GM12878 (cell line): ENCODE results near the gene HMG20B. TPM values are rescaled to one million over a fixed set of nuclear protein-coding genes. Genes with fewer than 3 reads are reported as not detected.

Experiments
- ATAC-seq: fragments of 200-7000 bp; cut with Tn5 transposase; 3 replicates; pipeline ENCODE4 v1.9.1; 2020; ENCODE audit warnings: mild to moderate bottlenecking, moderate library complexity
- BruUV-seq: library from RNA; stranded (reverse); fragments of 400-500 nt; replicated peaks from 2 replicates; lab custom pipeline; 2021; lab: Mats Ljungman, UMichigan
- CTCF ChIA-PET: fragments of 300-600 bp; sonication (Branson Sonifier 250); formaldehyde crosslinking; extraction: SDS; loops from one replicate; lab custom pipeline; 2021; ENCODE audit warnings: inconsistent platforms; lab: Yijun Ruan, JAX
- POLR2A ChIA-PET: fragments of 350-600 bp; formaldehyde crosslinking; extraction: SDS; loops from one replicate; lab custom pipeline; 2021; ENCODE audit warnings: inconsistent platforms; lab: Charles Lee
- RAD21 ChIA-PET: fragments of 300-600 bp; sonication (Branson Sonifier 250); formaldehyde crosslinking; loops from one replicate; lab custom pipeline; 2023; ENCODE audit warnings: antibody characterized with exemption; ENCODE audit not compliant: unreplicated experiment; lab: Charles Lee
- SMC1A ChIA-PET: fragments of 300-600 bp; sonication (Branson Sonifier 250); formaldehyde crosslinking; loops from one replicate; lab custom pipeline; 2023; ENCODE audit not compliant: unreplicated experiment, uncharacterized antibody; lab: Charles Lee
- DNase-seq: peaks from one replicate; pipeline ENCODE4 v3.0.0-alpha.2; 2011; ENCODE audit warnings: low read depth, low spot score
- FAIRE-seq: peaks from 3 replicates; lab custom pipeline; 2011; peaks lifted over from hg19 to GRCh38; lab: Jason Lieb, UNC
- H2AFZ ChIP-seq: 2 replicates; pipeline ENCODE4 v1.6.0; 2011; ENCODE audit warnings: low read depth, low read length, control low read depth; ENCODE audit not compliant: control insufficient read depth
- H3K27ac ChIP-seq: 2 replicates; pipeline ENCODE4 v1.5.1; 2011; ENCODE audit warnings: control low read depth; ENCODE audit not compliant: control insufficient read depth, insufficient read depth
- H3K27me3 ChIP-seq, 2 experiments: replicated peaks in 1 of 2; 2 replicates each; pipeline versions ENCODE4 v1.6.0 to v1.6.1; 2011; ENCODE audit warnings: low read length in 1 of 2; ENCODE audit not compliant: control insufficient read depth in 2 of 2, insufficient read depth in 2 of 2
- H3K36me3 ChIP-seq, 2 experiments: 2 replicates each; pipeline ENCODE4 v1.5.1; 2011; ENCODE audit warnings: low read length in 1 of 2; ENCODE audit not compliant: control insufficient read depth in 2 of 2, insufficient read depth in 2 of 2
- H3K4me1 ChIP-seq: 2 replicates; pipeline ENCODE4 v1.6.1; 2011; ENCODE audit warnings: mild to moderate bottlenecking, low read length, moderate library complexity, mixed read lengths; ENCODE audit not compliant: control insufficient read depth, insufficient read depth
- H3K4me2 ChIP-seq: 2 replicates; pipeline ENCODE4 v1.6.0; 2011; ENCODE audit warnings: control low read depth; ENCODE audit not compliant: control insufficient read depth, insufficient read depth
- H3K4me3 ChIP-seq: fragments of 200-600 bp; sonication (generic); 2 replicates; pipeline ENCODE4 v1.5.1; 2016
- H3K79me2 ChIP-seq: 2 replicates; pipeline ENCODE4 v1.6.0; 2011; ENCODE audit warnings: low read length; ENCODE audit not compliant: control insufficient read depth, insufficient read depth
- H3K9ac ChIP-seq: 2 replicates; pipeline ENCODE4 v1.8.0; 2011; ENCODE audit warnings: low read length, control low read depth, mixed read lengths; ENCODE audit not compliant: control insufficient read depth, insufficient read depth
- H3K9me3 ChIP-seq: replicated peaks from 3 replicates; pipeline ENCODE4 v1.5.1; 2011; ENCODE audit warnings: mild to moderate bottlenecking, low read length; ENCODE audit not compliant: control insufficient read depth, insufficient read depth
- H4K20me1 ChIP-seq: 2 replicates; pipeline ENCODE4 v1.6.0; 2011; ENCODE audit not compliant: control insufficient read depth, insufficient read depth
- ATF7 ChIP-seq: fragments of 450-650 bp; IDR thresholded peaks from 2 replicates; pipeline ENCODE4 v1.6.1; 2016; ENCODE audit warnings: low read depth, mild to moderate bottlenecking
- BCLAF1 ChIP-seq: fragments of 450-650 bp; IDR thresholded peaks from 2 replicates; pipeline ENCODE4 v1.6.1; 2017; ENCODE audit warnings: antibody characterized with exemption, mild to moderate bottlenecking, moderate library complexity
- FOXM1 ChIP-seq: IDR thresholded peaks from 2 replicates; pipeline ENCODE4 v1.6.1; 2012; ENCODE audit warnings: low read depth, mild to moderate bottlenecking, inconsistent platforms, low read length, moderate library complexity
- POLR2AphosphoS2 ChIP-seq: IDR thresholded peaks from 2 replicates; pipeline ENCODE4 v1.6.1; 2011; ENCODE audit warnings: low read depth, mild to moderate bottlenecking, low read length, improper control_type of control experiment, moderate library complexity
- SMC3 ChIP-seq: IDR thresholded peaks from 2 replicates; pipeline ENCODE4 v1.6.1; 2011; ENCODE audit warnings: low read length, improper control_type of control experiment, borderline replicate concordance
- SREBF2 ChIP-seq: IDR thresholded peaks from 2 replicates; pipeline ENCODE4 v1.6.1; 2012; ENCODE audit warnings: mild to moderate bottlenecking, low read length
- SUZ12 ChIP-seq: fragments of 200-600 bp; sonication (generic); IDR thresholded peaks from one replicate; pipeline ENCODE4 v1.6.1; 2018; ENCODE audit warnings: antibody characterized with exemption, mild to moderate bottlenecking; ENCODE audit not compliant: unreplicated experiment
- YY1 ChIP-seq: IDR thresholded peaks from 2 replicates; pipeline ENCODE4 v1.6.1; 2011; ENCODE audit warnings: low read depth, mild to moderate bottlenecking, low read length
- ZBED1 ChIP-seq: IDR thresholded peaks from 2 replicates; pipeline ENCODE4 v1.6.1; 2016; ENCODE audit warnings: borderline replicate concordance
- ZNF274 ChIP-seq: IDR thresholded peaks from one replicate; pipeline ENCODE4 v1.8.0; 2011; ENCODE audit not compliant: insufficient read length, insufficient read depth
- WGBS: methylation state at CpG from one replicate; pipeline ENCODE4 v1.1.6; 2016; ENCODE audit warnings: low lambda C conversion rate; ENCODE audit not compliant: insufficient replicate concordance, insufficient coverage; ENCODE audit errors: missing lambda C conversion rate; 5-methylcytosine and 5-hydroxymethylcytosine counted together
- in situ Hi-C: fragments of 300-500 bp; cut with MboI; formaldehyde crosslinking; loops from 9 replicates; pipeline ENCODE4 v1.14.3; 2018; ENCODE audit warnings: mixed read lengths
- intact Hi-C: fragments of 100-400 bp; cut with micrococcal nuclease; formaldehyde crosslinking; loops from one replicate; pipeline ENCODE4 v1.14.2; 2022; ENCODE audit not compliant: unreplicated experiment
- polyA plus RNA-seq, 11 experiments: library from polyadenylated mRNA; depleted of rRNA in 4 of 11; unstranded in 6 of 11; stranded (reverse) in 5 of 11; fragments of >200 nt; fragmentation: Nextera tagmentation in 4 of 11; fragmentation: Illumina TruSeq in 1 of 11; extraction: Ambion mirVana in 4 of 11; extraction: Trizol in 1 of 11; gene quantifications; 1 replicate in 1 of 11; 2 replicates in 10 of 11; pipeline versions ENCODE4 v1.2.1 to v1.2.3, GENCODE V29; 2011 to 2016; ENCODE audit warnings: inconsistent platforms in 2 of 11, missing spikeins in 2 of 11, low read depth in 1 of 11
- total RNA-seq, 4 experiments: library from RNA; depleted of rRNA in 3 of 4; stranded (reverse); fragments of >200 nt in 3 of 4; fragmentation: Illumina TruSeq in 1 of 4; extraction: Trizol in 1 of 4; gene quantifications; 2 replicates each; pipeline versions ENCODE4 v1.2.1 to v1.2.3, GENCODE V29; 2013 to 2021

HMG20B gene
- total and polyA plus RNA-seq, 10 of the 15 experiments (the other 5 are each of a cell fraction or from before 2014, with no cell fraction given) = 0.37 to 92.7 (median 47.0) TPM

DNA sequence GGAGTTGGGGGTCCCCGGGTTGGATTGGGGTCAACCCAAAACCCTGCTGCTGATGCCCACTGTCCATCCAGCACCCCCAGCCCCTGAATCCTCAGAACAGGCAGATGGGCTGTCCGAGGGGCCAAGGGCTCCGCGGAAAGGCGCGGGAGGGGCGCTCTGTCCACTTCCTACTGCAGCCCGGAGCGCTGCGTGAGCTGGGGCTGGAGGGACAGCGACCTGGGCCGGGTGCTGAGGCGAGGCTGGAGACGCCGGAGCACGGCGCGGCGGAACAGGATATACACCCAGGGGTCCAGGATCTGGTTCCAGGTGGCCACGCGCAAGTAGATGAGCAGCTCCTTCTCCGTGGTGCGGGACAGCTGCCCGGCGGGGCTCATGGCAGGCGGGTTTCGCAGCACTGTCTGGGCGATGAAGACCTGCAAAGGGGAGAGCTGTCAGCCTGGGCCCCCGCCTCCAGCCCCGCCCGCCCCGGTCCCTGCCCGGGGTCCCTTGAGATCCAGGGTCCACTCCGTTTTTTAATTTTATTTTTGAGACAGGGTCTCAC, 22.8 kb downstream of the HMG20B start:
- BruUV-seq = no TSS peak
- SMC1A ChIA-PET = no interaction called here
- in situ Hi-C loops = no loop called here

More for the DNA sequence above, 22.8 kb downstream of the HMG20B start:
- Histone ChIP-seq H3K27ac (no peak overlapping the region), H3K36me3 (no peaks in the 10 kb centered on the region), H3K4me2 (no peak overlapping the region), H2AFZ (no peak overlapping the region), H3K9ac (no peak overlapping the region), H3K4me3 (no peak overlapping the region), H3K4me1 (no peaks in the 10 kb centered on the region), H4K20me1 (no peaks in the 10 kb centered on the region), H3K79me2 (no peaks in the 10 kb centered on the region), H3K27me3 (no peaks in the 10 kb centered on the region), H3K9me3 (peaks cover 2% of the 10 kb centered on the region; the same call in 1 of the 3 replicates)
- DNase-seq (no peak), ATAC-seq (no peak), FAIRE-seq (no peak)
- WGBS = 75% methylated on average over 23 of the region's 34 CpGs
- CTCF ChIA-PET = no interaction called here
- intact Hi-C loops = no loop called here
- TF ChIP-seq YY1 = no peak
- TF ChIP-seq SREBF2 = no peak
- no peak for TF ChIP-seq POLR2AphosphoS2
- no peak for TF ChIP-seq SUZ12
- no peak for TF ChIP-seq FOXM1
- no peak for TF ChIP-seq ZNF274
- TF ChIP-seq SMC3 = no peak
- TF ChIP-seq ATF7 = no peak
- TF ChIP-seq BCLAF1 = no peak
- TF ChIP-seq ZBED1 = no peak
- POLR2A ChIA-PET = interaction anchor here (0.7 kb wide), 1 partner anchor 79 kb away, joined by 3 read pairs; no protein-coding TSS in a partner anchor
- RAD21 ChIA-PET = no interaction called here
